ENCODE data around the gene NFIX. TPM values are rescaled to one million over a fixed set of nuclear protein-coding genes. Genes with fewer than 3 reads are reported as not detected.
A peak's percentile ranks its signal among the peaks of the same experiment; 100 is the strongest.

Gene NFIX
- total and polyA plus RNA-seq, 2 experiments from 2014 or later = 0.06 to 0.14 TPM

DNA sequence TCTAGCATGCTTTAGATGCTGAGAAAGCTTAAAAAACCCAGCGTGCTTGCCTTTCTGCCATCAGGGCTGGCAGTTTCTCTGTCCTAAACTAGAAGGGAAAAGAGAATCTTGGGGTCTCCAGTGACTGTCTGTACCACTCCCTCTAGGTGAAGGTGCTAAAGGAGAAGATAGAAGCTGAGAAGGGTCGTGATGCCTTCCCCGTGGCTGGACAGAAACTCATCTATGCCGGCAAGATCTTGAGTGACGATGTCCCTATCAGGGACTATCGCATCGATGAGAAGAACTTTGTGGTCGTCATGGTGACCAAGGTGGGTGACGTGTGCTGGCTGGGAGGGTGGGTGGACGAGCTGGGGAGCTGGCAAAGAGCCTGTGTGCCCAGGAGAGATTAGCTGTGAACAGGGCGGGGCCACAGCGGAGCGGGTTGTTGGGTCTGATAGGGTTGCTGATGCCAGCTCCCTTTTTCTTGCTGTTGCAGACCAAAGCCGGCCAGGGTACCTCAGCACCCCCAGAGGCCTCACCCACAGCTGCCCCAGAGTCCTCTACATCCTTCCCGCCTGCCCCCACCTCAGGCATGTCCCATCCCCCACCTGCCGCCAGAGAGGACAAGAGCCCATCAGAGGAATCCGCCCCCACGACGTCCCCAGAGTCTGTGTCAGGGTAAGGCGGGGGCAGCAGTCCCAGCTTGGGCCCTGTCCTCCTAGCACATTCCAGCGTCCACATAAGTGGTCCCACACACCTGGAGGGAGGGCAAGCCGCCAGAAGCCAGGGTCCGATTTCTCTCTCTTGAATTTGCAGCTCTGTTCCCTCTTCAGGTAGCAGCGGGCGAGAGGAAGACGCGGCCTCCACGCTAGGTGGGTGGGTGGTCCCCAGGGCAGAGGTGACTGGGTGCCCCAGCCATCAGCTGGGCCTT lies 47.3 kb upstream of the NFIX start:
- H4K20me1 ChIP-seq (replicated peaks; ENCODE audit: insufficient read depth) = peaks cover 12% of the 10 kb centered on the region; the same call in 1 of the 2 replicates
- TF ChIP-seq, protein P1, sequence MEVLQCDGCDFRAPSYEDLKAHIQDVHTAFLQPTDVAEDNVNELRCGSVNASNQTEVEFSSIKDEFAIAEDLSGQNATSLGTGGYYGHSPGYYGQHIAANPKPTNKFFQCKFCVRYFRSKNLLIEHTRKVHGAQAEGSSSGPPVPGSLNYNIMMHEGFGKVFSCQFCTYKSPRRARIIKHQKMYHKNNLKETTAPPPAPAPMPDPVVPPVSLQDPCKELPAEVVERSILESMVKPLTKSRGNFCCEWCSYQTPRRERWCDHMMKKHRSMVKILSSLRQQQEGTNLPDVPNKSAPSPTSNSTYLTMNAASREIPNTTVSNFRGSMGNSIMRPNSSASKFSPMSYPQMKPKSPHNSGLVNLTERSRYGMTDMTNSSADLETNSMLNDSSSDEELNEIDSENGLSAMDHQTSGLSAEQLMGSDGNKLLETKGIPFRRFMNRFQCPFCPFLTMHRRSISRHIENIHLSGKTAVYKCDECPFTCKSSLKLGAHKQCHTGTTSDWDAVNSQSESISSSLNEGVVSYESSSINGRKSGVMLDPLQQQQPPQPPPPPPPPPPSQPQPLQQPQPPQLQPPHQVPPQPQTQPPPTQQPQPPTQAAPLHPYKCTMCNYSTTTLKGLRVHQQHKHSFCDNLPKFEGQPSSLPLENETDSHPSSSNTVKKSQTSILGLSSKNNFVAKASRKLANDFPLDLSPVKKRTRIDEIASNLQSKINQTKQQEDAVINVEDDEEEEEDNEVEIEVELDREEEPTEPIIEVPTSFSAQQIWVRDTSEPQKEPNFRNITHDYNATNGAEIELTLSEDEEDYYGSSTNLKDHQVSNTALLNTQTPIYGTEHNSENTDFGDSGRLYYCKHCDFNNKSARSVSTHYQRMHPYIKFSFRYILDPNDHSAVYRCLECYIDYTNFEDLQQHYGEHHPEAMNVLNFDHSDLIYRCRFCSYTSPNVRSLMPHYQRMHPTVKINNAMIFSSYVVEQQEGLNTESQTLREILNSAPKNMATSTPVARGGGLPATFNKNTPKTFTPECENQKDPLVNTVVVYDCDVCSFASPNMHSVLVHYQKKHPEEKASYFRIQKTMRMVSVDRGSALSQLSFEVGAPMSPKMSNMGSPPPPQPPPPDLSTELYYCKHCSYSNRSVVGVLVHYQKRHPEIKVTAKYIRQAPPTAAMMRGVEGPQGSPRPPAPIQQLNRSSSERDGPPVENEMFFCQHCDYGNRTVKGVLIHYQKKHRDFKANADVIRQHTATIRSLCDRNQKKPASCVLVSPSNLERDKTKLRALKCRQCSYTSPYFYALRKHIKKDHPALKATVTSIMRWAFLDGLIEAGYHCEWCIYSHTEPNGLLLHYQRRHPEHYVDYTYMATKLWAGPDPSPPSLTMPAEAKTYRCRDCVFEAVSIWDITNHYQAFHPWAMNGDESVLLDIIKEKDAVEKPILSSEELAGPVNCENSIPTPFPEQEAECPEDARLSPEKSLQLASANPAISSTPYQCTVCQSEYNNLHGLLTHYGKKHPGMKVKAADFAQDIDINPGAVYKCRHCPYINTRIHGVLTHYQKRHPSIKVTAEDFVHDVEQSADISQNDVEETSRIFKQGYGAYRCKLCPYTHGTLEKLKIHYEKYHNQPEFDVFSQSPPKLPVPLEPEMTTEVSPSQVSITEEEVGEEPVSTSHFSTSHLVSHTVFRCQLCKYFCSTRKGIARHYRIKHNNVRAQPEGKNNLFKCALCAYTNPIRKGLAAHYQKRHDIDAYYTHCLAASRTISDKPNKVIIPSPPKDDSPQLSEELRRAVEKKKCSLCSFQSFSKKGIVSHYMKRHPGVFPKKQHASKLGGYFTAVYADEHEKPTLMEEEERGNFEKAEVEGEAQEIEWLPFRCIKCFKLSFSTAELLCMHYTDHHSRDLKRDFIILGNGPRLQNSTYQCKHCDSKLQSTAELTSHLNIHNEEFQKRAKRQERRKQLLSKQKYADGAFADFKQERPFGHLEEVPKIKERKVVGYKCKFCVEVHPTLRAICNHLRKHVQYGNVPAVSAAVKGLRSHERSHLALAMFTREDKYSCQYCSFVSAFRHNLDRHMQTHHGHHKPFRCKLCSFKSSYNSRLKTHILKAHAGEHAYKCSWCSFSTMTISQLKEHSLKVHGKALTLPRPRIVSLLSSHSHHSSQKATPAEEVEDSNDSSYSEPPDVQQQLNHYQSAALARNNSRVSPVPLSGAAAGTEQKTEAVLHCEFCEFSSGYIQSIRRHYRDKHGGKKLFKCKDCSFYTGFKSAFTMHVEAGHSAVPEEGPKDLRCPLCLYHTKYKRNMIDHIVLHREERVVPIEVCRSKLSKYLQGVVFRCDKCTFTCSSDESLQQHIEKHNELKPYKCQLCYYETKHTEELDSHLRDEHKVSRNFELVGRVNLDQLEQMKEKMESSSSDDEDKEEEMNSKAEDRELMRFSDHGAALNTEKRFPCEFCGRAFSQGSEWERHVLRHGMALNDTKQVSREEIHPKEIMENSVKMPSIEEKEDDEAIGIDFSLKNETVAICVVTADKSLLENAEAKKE (CRISPR knock-in tag; IDR thresholded peaks at IDR 0.05) = no peak
- no peak for TF ChIP-seq EZH2 (IDR thresholded peaks at IDR 0.05; ENCODE audit: low read depth, unreplicated experiment)
- no peak for TF ChIP-seq ZNF331 (CRISPR knock-in tag; IDR thresholded peaks at IDR 0.05; ENCODE audit: low read depth)
- TF ChIP-seq ZNF114 (CRISPR knock-in tag; IDR thresholded peaks at IDR 0.05) = no peak
- TF ChIP-seq, protein P2, sequence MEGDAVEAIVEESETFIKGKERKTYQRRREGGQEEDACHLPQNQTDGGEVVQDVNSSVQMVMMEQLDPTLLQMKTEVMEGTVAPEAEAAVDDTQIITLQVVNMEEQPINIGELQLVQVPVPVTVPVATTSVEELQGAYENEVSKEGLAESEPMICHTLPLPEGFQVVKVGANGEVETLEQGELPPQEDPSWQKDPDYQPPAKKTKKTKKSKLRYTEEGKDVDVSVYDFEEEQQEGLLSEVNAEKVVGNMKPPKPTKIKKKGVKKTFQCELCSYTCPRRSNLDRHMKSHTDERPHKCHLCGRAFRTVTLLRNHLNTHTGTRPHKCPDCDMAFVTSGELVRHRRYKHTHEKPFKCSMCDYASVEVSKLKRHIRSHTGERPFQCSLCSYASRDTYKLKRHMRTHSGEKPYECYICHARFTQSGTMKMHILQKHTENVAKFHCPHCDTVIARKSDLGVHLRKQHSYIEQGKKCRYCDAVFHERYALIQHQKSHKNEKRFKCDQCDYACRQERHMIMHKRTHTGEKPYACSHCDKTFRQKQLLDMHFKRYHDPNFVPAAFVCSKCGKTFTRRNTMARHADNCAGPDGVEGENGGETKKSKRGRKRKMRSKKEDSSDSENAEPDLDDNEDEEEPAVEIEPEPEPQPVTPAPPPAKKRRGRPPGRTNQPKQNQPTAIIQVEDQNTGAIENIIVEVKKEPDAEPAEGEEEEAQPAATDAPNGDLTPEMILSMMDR (conservative IDR thresholded peaks at IDR 0.05; ENCODE audit: low read depth in 2 of 2) = no peak
- no peak for TF ChIP-seq STAT1 (IDR thresholded peaks at IDR 0.05; ENCODE audit: unreplicated experiment)
- TF ChIP-seq CREB1 (CRISPR knock-in tag; IDR thresholded peaks at IDR 0.05; ENCODE audit: low read depth) = no peak
- no peak for TF ChIP-seq POLR2AphosphoS5 (IDR thresholded peaks at IDR 0.05; ENCODE audit: low read depth)
- no peak for TF ChIP-seq NANOG (IDR thresholded peaks at IDR 0.05; ENCODE audit: borderline replicate concordance)
- TF ChIP-seq, protein P3, sequence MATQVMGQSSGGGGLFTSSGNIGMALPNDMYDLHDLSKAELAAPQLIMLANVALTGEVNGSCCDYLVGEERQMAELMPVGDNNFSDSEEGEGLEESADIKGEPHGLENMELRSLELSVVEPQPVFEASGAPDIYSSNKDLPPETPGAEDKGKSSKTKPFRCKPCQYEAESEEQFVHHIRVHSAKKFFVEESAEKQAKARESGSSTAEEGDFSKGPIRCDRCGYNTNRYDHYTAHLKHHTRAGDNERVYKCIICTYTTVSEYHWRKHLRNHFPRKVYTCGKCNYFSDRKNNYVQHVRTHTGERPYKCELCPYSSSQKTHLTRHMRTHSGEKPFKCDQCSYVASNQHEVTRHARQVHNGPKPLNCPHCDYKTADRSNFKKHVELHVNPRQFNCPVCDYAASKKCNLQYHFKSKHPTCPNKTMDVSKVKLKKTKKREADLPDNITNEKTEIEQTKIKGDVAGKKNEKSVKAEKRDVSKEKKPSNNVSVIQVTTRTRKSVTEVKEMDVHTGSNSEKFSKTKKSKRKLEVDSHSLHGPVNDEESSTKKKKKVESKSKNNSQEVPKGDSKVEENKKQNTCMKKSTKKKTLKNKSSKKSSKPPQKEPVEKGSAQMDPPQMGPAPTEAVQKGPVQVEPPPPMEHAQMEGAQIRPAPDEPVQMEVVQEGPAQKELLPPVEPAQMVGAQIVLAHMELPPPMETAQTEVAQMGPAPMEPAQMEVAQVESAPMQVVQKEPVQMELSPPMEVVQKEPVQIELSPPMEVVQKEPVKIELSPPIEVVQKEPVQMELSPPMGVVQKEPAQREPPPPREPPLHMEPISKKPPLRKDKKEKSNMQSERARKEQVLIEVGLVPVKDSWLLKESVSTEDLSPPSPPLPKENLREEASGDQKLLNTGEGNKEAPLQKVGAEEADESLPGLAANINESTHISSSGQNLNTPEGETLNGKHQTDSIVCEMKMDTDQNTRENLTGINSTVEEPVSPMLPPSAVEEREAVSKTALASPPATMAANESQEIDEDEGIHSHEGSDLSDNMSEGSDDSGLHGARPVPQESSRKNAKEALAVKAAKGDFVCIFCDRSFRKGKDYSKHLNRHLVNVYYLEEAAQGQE (IDR thresholded peaks at IDR 0.05; ENCODE audit: unreplicated experiment) = no peak
- TF ChIP-seq EZH2phosphoT487 (IDR thresholded peaks at IDR 0.05; ENCODE audit: unreplicated experiment) = no peak
- TF ChIP-seq, protein P4, sequence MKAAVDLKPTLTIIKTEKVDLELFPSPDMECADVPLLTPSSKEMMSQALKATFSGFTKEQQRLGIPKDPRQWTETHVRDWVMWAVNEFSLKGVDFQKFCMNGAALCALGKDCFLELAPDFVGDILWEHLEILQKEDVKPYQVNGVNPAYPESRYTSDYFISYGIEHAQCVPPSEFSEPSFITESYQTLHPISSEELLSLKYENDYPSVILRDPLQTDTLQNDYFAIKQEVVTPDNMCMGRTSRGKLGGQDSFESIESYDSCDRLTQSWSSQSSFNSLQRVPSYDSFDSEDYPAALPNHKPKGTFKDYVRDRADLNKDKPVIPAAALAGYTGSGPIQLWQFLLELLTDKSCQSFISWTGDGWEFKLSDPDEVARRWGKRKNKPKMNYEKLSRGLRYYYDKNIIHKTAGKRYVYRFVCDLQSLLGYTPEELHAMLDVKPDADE (IDR thresholded peaks at IDR 0.05) = no peak
- TF ChIP-seq JUNB (IDR thresholded peaks at IDR 0.05; ENCODE audit: unreplicated experiment) = no peak
- H3K9me2 ChIP-seq (ENCODE audit: insufficient read depth) = no peaks in the 10 kb centered on the region
- H3K36me3 ChIP-seq (ENCODE audit: insufficient read depth) = peaks cover 32% of the 10 kb centered on the region
- Mint-ChIP-seq H3K4me3 (peak overlapping the region; percentile 95), H3K27ac (peak overlapping the region; percentile 72; the same call in 1 of the 2 replicates), H3K9me3 (no peaks in the 10 kb centered on the region; the same call in 1 of the 3 replicates), H3K36me3 (ENCODE audit: low read depth) (peaks cover 88% of the 10 kb centered on the region), H3K4me1 (peaks cover 17% of the 10 kb centered on the region), H3K27me3 (ENCODE audit: insufficient read depth, low read depth, poor library complexity) (peaks cover 28% of the 10 kb centered on the region)
- ATAC-seq (no peak), DNase-seq (ENCODE audit: low spot score) (no peak)
- H3K4me1 ChIP-seq (ENCODE audit: insufficient read depth) = peaks cover 18% of the 10 kb centered on the region
- peaks cover 18% of the 10 kb centered on the region for H3K79me2 ChIP-seq (replicated peaks; ENCODE audit: insufficient read depth)
- H2AFZ ChIP-seq = no peak overlapping the region
- H3K4me3 ChIP-seq = no peak overlapping the region
- H3K27ac ChIP-seq (ENCODE audit: low read depth) = no peak overlapping the region
- no peak overlapping the region; the same call in 1 of the 2 replicates for H3K4me2 ChIP-seq
- H3K27me3 ChIP-seq (ENCODE audit: insufficient read depth) = no peaks in the 10 kb centered on the region
- peaks cover 37% of the 10 kb centered on the region for H3F3A ChIP-seq (replicated peaks; ENCODE audit: low read depth)

Data from GM23338 (cell line).